Measurements from ENCODE around the gene C19orf67.

- TF ChIP-seq CTCF (conservative IDR thresholded peaks at IDR 0.05; ENCODE audit: low read depth, low read length) = no peak
- TF ChIP-seq EZH2 (IDR thresholded peaks at IDR 0.05; ENCODE audit: low read length, unreplicated experiment) = no peak
Observed at GRCh38 chr19:14039181-14039580, 46.4 kb downstream of the C19orf67 start.
